Posterior vena cava (tissue), 2 donors: ENCODE data around the gene MYF6. TPM values are rescaled to one million over a fixed set of nuclear protein-coding genes. Genes with fewer than 3 reads are reported as not detected.

Experiments
- DNase-seq: peaks from one replicate; pipeline ENCODE4 v3.0.0-alpha.2; 2020; ENCODE audit warnings: low spot score
- intact Hi-C, 2 donors: fragments of 100-400 bp; cut with DNase I; formaldehyde crosslinking; loops; one replicate each; pipeline versions ENCODE4 v1.14.1 to v1.14.2; 2022 to 2023
- total RNA-seq, 2 donors: library from RNA; stranded (reverse); fragmentation: NEBNext Ultra II Directional; extraction: Animal tissue kit (Norgen Biotek cat#: 25700); gene quantifications; one replicate each; pipeline ENCODE4 v1.2.1, GENCODE V29; 2021
- donor health status: DM: yes; HTN: yes; CAD: no.
- donor health status: DM: yes; HTN: yes; CAD: no.

MYF6 gene
- total RNA-seq, 2 donors from 2014 or later = not detected

DNA sequence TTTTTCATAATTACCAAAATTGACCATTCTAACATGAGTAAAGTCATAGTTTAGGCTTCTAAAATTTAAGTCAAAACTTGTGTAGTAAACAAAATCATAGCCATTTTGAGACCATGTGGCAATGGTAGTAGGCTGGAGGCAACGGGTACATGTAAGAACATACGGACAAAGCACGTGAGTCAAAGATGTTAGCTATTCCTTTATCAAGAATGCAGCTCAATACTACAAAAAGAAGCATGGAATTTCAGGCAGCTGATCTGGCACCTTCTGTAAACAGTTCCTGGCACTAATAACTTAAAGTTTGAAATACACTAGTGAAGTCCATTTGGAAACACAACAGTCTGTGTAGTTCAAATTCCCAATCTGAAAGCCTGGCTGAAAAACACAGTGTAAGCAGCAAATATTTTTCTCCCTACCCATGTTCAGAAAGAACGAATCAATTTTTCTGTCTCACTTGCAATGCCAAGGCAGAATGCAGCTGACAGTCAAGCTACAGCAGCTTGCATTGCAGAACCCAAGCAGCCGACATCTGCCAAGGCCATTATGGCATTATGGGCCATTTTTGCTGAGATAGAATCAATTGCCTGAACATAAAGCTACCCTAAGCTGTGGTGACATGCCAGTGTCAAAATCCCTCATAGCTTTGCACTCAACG, 38.5 kb downstream of the MYF6 start:
- no peak for DNase-seq
- intact Hi-C loops = no loop called here

DNA sequence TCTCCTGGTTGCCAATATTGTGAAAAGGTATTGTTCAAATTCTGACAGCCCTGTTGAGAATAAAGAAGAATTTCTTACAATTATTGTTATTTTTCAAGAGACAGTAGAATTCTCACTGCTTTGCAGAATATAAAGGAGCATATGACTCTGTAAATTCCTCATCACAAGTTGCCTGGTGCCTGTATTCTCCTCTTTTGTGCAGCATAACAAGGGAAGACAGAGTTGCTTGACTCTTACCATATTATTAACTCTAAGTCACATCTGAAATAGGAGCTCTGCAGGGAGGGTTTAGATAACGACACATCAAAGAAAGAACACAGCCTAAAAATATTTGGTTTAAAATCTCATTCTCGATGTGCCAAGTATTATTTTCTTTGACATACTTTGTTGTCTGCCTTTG, 40.4 kb downstream of the MYF6 start:
- intact Hi-C loops = no loop called here
- no peak for DNase-seq

DNA sequence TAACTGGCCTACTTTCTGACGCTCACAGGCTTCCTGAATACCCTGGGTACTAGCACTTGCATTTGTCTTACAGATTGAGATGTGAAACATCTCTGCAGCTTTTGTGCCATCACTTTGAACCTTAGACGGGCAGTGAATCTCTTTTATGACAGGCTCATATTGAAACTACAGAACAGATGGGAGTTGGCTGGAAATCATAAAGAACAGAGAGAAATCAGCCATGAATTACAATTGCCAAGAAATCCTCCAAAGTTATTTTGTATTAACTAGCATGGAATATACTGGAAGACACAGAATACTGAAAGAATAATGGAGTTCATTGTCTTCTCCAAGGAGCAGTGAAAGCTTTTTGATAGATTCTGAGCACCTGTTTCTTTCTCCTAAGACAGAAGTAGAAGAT, 42.0 kb downstream of the MYF6 start:
- intact Hi-C loops = no loop called here
- no peak for DNase-seq

DNA sequence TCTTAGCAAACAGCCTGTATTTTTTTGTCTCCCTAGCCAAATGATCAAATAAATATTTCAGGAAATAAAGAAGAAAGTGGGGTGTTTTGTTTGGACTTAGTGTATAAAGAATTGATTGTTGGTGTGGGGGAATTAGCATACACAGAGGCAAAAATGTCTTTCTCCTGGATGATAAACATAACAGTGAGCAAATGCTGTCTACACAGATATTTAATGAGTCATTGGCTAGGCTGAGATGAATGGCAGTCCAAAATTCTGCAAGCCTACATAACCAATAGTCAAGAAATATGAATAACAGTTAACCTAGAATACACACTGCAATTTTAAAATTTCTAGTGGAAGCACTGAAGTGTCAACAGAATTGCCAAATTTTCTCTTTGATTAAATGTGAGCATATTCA, 45.0 kb downstream of the MYF6 start:
- DNase-seq = no peak
- intact Hi-C loops = no loop called here

DNA sequence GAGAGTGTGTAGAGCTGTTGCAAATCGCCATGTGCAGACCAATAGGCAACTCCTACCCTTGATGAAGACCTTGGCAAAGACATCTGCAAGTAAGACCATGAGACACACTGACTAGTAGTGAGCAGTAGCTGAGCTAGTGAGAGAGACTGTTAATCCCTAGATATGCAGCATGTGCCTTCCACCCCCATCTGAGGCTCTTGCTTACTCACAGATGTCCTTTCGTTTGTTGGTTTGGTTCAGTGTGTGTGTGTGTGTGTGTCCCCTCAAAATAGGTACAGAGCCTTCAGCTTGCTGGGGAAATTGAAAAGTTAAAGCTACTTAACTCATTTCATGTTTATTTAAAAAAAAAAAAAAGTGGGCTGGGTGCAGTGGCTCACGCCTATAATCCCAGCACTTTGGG, 46.8 kb downstream of the MYF6 start:
- no peak for DNase-seq
- intact Hi-C loops = no loop called here

DNA sequence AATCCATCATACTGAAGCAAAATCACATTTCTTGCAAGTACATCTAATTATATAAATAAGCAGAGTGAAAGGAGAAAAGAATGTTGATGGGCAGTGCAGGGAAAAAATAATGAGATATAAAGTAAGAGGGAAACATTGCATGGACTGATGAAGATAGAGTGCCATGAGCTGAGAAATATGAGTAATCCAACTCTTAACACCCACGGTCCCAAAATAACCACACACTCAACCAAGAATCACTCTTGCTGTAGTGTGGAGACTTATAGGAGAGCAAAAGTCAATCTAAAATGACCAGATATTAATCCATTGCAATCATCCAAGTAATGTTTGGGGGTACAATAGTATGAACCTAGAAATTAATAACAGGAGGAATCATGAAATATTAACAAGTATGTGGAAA, 49.4 kb downstream of the MYF6 start:
- no peak for DNase-seq
- intact Hi-C loops = no loop called here

Other genes with a start within 250 kb of the MYF6 start
- gene MYF5, start 9.3 kb downstream of the MYF6 start, total RNA-seq = not detected
- 1 to 10 TPM; 2.4 to 3.6 TPM for gene LIN7A, start 230.3 kb downstream of the MYF6 start, total RNA-seq